GM21737 (cell line): ENCODE results near the gene DNMT3L.
"Not testable (repeated sequence)": the region's sequence is repeated elsewhere in the genome, so short reads cannot be mapped to it uniquely, and the experiment has no call there.

Source experiments
- ATAC-seq: cut with Tn5 transposase; IDR thresholded peaks from one replicate; pipeline ENCODE4 v1.9.1; 2021; ENCODE audit warnings: mild to moderate bottlenecking, moderate library complexity; ENCODE audit not compliant: unreplicated experiment

DNMT3L gene

GRCh38 chr21:44295163-44295573 lies 33.5 kb upstream of the DNMT3L start:
- no peak for ATAC-seq

DNA sequence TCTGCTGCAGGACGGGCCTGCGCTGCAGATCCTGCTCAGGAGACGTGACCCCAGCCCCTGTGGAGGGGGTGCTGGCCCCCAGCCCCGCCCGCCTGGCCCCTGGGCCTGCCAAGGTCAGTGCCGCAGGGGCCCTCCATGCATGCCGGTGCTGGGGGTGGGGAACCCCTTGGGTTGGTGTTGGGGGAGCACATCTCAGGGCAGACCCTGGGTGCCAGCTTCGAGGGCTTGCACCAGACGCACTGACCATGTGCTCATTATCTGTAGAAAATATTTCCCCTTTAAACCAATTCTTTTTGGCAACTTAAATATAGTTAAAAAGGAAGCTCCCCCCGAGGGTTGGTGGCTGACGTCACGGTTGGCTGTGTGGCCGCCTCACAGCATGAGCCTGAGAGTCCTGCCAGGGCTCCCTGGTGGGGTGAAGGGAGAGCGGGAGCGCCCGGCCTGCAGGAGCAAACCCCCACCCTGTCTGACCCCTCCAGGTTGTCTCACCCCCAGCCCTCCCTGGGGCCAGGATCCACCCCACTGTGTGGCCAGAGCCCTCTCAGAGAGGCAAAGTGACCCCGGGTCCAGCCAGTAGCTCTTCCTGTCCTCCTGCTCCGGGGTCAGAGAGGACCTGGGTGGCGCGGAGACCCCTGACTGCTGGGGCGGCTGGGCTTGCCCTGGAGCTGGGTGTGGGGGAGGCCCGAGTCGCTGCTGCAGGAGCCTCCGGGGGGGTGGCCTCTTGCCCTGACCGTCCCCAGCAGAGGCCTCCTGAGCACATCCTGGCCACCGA lies 32.9 kb upstream of the DNMT3L start:
- ATAC-seq: no peak

DNA sequence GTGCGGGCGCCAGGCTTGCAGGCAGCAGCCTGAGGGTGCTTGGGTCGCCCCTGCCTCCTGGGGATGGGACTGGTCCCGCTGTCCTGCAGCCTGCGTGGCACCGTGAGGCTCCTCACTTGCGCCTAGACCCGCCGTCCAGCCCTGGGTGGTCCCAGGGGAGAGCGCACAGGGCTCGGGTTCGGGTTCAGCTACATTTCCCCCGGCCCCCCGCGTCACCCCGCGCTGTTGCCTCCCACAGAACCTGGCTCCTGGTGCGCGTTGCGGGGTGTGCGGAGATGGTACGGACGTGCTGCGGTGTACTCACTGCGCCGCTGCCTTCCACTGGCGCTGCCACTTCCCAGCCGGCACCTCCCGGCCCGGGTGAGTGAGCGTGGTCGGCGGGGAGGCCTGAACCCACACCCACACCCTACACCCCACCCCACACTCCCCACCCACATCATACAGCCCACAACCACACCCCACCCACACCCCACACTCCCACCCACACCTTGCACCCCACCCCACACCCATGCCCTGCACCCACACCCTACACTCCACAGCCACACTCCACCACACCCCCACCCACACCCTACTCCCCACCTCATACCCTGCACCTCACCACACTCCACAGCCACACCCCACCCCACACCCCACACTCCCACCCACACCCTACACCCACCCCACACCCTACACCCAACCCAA lies 32.0 kb upstream of the DNMT3L start:
- no peak for ATAC-seq

DNA sequence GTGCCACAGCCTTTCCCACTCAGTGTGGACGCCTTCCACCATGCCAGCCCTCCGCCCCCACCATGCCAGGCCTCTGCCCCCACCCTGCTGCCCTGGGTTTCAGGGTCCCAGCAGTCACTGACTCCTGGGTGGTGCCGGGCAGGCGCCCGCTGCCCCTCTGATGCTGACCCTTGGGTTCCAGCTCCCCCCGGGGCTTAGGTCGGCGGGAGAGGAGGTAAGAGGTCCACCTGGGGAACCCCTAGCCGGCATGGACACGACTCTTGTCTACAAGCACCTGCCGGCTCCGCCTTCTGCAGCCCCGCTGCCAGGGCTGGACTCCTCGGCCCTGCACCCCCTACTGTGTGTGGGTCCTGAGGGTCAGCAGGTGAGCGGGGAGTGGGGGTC lies 31.1 kb upstream of the DNMT3L start:
- no peak for ATAC-seq

DNA sequence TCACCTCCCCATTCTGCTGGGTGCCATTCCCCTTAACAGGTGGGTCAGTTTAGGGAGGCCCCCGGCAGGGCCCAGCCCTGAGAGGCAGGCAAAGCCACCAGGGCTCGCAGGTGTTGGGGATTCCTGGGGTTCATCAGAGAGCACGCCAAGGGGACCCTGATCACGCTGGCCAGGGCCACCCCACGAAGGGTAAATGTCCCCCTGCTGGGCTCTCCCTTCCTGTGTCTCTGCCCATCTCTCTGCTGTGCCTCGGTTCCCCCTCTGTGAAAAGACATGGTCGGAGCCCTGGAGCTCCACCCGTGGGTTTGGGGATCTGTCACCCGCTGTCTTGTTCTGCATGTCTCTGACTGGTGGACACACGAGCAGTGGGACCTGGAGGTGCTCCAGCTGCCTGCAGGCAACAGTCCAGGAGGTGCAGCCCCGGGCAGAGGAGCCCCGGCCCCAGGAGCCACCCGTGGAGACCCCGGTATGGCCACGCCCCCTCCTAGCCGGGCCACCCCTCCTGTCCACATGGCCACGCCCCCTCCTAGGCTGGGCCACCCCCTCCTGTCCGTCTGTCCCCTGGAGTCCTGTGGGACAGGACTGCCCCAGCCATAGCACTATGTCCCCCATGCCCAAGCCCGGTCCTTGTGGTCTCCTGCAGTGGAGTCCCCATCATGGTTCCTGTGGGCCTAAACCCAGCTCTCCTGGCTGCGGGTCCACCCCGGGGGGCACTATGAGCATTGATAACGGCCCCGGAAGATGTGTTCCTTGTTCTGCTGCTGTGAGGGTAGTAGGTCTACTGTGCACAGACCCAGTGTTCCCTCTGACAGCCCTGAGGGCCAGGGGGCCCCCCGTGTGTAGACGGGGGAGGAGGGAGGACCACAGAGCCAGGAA lies 30.5 kb upstream of the DNMT3L start:
- no peak for ATAC-seq

GRCh38 chr21:44291078-44291935 lies 29.6 kb upstream of the DNMT3L start:
- no peak for ATAC-seq

- no peak for ATAC-seq
Measured at GRCh38 chr21:44290327-44291077, 28.8 kb upstream of the DNMT3L start.

GRCh38 chr21:44289381-44290010 lies 27.8 kb upstream of the DNMT3L start:
- no peak for ATAC-seq

- ATAC-seq: no peak
Measured at GRCh38 chr21:44288251-44289110, 26.8 kb upstream of the DNMT3L start.

GRCh38 chr21:44286716-44287632 lies 25.3 kb upstream of the DNMT3L start:
- no peak for ATAC-seq

DNA sequence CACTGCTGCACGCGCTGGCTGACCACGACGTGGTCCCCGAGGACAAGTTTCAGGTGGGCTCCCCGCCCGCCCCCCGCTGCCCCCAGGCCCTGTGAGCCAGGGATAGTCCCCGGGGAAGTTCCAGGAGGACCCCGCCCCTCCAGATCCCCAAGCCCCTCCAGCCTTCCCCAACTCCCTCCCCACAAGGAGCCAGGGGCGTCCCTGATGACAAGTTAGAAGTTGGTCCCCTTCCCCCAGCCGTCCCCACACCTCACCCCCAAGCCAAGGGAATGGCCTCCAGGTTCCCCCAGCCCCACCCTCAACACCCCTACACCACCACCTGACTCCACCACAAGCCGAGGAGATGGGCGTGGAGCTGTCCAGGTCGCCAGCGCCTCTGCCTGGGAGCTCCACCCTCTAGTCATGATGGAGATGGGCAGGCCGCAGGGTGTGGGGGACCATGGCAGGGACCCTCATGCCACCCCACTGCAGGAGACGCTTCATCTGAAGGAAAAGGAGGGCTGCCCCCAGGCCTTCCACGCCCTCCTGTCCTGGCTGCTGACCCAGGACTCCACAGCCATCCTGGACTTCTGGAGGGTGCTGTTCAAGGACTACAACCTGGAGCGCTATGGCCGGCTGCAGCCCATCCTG lies 24.5 kb upstream of the DNMT3L start:
- ATAC-seq: no peak

GRCh38 chr21:44285138-44285992 lies 23.7 kb upstream of the DNMT3L start, which contains the start of gene AIRE:
Gene AIRE (plus strand): TSS chr21:44285876. CDS start chr21:44286007, 131 bp downstream.
- no peak for ATAC-seq

GRCh38 chr21:44283948-44284347 lies 22.3 kb upstream of the DNMT3L start:
- no peak for ATAC-seq

GRCh38 chr21:44283211-44283785 lies 21.6 kb upstream of the DNMT3L start:
- not testable (repeated sequence) for ATAC-seq

- ATAC-seq: no peak
Measured at GRCh38 chr21:44282370-44282769, 20.7 kb upstream of the DNMT3L start.

DNA sequence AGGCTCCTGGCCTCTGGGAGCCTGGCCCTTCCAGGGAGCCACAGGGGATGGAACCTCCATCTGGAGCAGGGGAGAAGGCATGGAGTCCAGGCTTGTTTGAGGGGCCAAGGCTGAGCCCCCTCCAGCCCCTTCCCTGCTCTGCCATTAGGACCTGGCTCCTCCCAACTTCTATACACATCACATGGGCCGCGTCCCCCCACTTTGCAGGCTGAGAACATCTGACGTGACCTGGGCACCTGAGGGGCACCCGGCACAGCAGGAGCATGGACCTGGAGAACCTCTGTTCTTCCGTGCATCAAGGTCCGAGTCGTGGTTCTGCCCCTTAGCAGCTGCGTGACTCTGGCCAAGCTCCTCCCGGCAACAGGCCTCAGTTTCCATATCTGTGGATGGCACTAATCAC lies 20.1 kb upstream of the DNMT3L start:
- ATAC-seq: no peak
